Smooth muscle cell (in vitro differentiated cells): ENCODE data around the gene CALU. TPM values are rescaled to one million over a fixed set of nuclear protein-coding genes. Genes with fewer than 3 reads are reported as not detected.
A peak's percentile ranks its signal among the peaks of the same experiment; 100 is the strongest.

Source experiments
- DNase-seq: peaks from one replicate; lab custom pipeline; 2025; ENCODE audit not compliant: unreplicated experiment; lab: John Stamatoyannopoulos, UW
- H2AFZ ChIP-seq: fragments of 200-600 bp; sonication (generic); 2 replicates; pipeline ENCODE4 v1.6.0; 2016; ENCODE audit warnings: antibody characterized with exemption, low read depth, mild to moderate bottlenecking
- H3F3A ChIP-seq: fragments of 200-600 bp; sonication (generic); 2 replicates; pipeline ENCODE4 v1.6.0; 2017; ENCODE audit warnings: antibody characterized with exemption, low read depth
- H3K27ac ChIP-seq: fragments of 200-600 bp; sonication (generic); 2 replicates; pipeline ENCODE4 v1.5.1; 2016; ENCODE audit warnings: low read depth, mild to moderate bottlenecking
- H3K27me3 ChIP-seq: fragments of 200-600 bp; sonication (generic); 2 replicates; pipeline ENCODE4 v1.6.1; 2016; ENCODE audit warnings: low read depth, mild to moderate bottlenecking
- H3K36me3 ChIP-seq: fragments of 200-600 bp; sonication (generic); 2 replicates; pipeline ENCODE4 v1.5.1; 2016; ENCODE audit warnings: low read depth
- H3K4me1 ChIP-seq: fragments of 200-600 bp; sonication (generic); 2 replicates; pipeline ENCODE4 v1.5.1; 2016; ENCODE audit warnings: low read depth
- H3K4me2 ChIP-seq: fragments of 200-600 bp; sonication (generic); 2 replicates; pipeline ENCODE4 v1.6.0; 2016; ENCODE audit warnings: mild to moderate bottlenecking
- H3K4me3 ChIP-seq: fragments of 200-600 bp; sonication (generic); 2 replicates; pipeline ENCODE4 v1.5.1; 2016; ENCODE audit warnings: mild to moderate bottlenecking
- H3K79me2 ChIP-seq: fragments of 200-600 bp; sonication (generic); 2 replicates; pipeline ENCODE4 v1.6.0; 2016; ENCODE audit warnings: low read depth, mild to moderate bottlenecking
- H3K9ac ChIP-seq: fragments of 200-600 bp; sonication (generic); 2 replicates; pipeline ENCODE4 v1.6.0; 2016; ENCODE audit warnings: low read depth
- H3K9me3 ChIP-seq: fragments of 200-600 bp; sonication (generic); replicated peaks from 2 replicates; pipeline ENCODE4 v1.5.1; 2016; ENCODE audit warnings: low read depth
- H4K20me1 ChIP-seq: fragments of 200-600 bp; sonication (generic); 2 replicates; pipeline ENCODE4 v1.6.0; 2016; ENCODE audit warnings: low read depth
- WGBS: methylation state at CpG from one replicate; pipeline ENCODE4 v1.1.7; 2016; ENCODE audit warnings: low lambda C conversion rate; 5-methylcytosine and 5-hydroxymethylcytosine counted together
- polyA plus RNA-seq: library from polyadenylated mRNA; unstranded; fragments of >200 nt; fragmentation: Nextera tagmentation; extraction: Ambion mirVana; gene quantifications from 2 replicates; pipeline ENCODE4 v1.2.1, GENCODE V29; 2016
- total RNA-seq: library from RNA; depleted of rRNA; stranded (reverse); fragments of >200 nt; gene quantifications from 2 replicates; pipeline ENCODE4 v1.2.3, GENCODE V29; 2014
- TF ChIP-seq, protein P1 (sequence below): fragments of 200-600 bp; sonication (generic); IDR thresholded peaks from 2 replicates; pipeline ENCODE4 v1.5.1; 2017; ENCODE audit warnings: borderline replicate concordance, mild to moderate bottlenecking, antibody characterized with exemption; ENCODE audit not compliant: insufficient read depth, poor library complexity, severe bottlenecking

The CALU gene
- total and polyA plus RNA-seq, 2 experiments from 2014 or later: 679 to 783 TPM

DNA sequence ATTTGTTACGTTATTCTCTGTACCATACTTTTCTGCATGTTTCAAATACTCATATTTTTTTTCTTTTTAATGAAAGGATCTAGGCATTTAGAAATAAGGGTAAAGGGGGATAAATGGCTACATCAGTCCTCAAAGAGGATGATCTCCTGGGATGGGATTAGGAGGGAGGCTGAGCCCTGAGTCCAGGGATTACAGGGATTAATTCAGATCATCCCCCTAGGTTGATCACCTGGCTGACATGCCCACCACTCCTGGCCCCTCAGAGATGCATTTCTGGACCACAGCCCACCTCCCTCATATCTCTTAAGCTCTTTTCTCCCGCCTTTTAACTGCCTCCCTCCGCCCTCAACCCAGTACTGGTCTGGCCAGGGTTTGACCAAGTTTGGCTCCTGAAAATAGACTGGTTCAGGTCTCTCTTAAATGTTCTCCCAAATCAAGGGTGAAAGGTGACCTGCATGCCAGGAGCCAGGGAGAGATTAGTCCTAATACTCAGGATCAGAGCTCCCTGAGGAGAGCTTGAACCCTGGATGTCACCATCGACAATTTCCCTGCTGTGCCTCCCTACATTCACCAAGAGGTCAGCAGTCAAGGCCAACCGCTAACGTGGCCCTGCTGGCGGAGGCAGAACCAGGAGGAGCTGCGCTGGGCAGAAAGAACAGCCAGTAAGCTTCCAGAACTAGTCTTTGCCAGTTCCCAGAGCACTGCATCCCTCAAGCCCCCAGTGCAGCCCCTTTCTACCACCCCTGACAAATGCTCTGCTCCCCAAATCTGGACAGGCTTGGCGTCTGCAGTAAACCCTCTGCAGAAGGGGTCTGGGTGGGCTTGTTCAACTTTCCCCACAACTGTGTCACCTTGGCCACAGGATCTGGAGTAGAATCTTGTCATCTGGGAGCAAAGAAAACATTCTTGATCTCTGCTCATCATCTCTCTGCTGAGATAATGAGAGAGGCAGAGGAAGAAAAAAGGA is 49.6 kb downstream of the CALU start:
- TF ChIP-seq, protein P1, sequence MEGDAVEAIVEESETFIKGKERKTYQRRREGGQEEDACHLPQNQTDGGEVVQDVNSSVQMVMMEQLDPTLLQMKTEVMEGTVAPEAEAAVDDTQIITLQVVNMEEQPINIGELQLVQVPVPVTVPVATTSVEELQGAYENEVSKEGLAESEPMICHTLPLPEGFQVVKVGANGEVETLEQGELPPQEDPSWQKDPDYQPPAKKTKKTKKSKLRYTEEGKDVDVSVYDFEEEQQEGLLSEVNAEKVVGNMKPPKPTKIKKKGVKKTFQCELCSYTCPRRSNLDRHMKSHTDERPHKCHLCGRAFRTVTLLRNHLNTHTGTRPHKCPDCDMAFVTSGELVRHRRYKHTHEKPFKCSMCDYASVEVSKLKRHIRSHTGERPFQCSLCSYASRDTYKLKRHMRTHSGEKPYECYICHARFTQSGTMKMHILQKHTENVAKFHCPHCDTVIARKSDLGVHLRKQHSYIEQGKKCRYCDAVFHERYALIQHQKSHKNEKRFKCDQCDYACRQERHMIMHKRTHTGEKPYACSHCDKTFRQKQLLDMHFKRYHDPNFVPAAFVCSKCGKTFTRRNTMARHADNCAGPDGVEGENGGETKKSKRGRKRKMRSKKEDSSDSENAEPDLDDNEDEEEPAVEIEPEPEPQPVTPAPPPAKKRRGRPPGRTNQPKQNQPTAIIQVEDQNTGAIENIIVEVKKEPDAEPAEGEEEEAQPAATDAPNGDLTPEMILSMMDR: no peak
- Histone ChIP-seq H3F3A (no peaks in the 10 kb centered on the region), H3K4me1 (peaks cover 9% of the 10 kb centered on the region), H3K27ac (no peak overlapping the region), H4K20me1 (no peaks in the 10 kb centered on the region), H3K4me2 (no peak overlapping the region), H3K27me3 (no peaks in the 10 kb centered on the region), H3K9me3 (no peaks in the 10 kb centered on the region), H2AFZ (no peak overlapping the region), H3K4me3 (no peak overlapping the region), H3K36me3 (no peaks in the 10 kb centered on the region), H3K9ac (no peak overlapping the region), H3K79me2 (no peaks in the 10 kb centered on the region)
- WGBS: 86% methylated on average over 9 of the region's 9 CpGs
- no peak for DNase-seq

DNA sequence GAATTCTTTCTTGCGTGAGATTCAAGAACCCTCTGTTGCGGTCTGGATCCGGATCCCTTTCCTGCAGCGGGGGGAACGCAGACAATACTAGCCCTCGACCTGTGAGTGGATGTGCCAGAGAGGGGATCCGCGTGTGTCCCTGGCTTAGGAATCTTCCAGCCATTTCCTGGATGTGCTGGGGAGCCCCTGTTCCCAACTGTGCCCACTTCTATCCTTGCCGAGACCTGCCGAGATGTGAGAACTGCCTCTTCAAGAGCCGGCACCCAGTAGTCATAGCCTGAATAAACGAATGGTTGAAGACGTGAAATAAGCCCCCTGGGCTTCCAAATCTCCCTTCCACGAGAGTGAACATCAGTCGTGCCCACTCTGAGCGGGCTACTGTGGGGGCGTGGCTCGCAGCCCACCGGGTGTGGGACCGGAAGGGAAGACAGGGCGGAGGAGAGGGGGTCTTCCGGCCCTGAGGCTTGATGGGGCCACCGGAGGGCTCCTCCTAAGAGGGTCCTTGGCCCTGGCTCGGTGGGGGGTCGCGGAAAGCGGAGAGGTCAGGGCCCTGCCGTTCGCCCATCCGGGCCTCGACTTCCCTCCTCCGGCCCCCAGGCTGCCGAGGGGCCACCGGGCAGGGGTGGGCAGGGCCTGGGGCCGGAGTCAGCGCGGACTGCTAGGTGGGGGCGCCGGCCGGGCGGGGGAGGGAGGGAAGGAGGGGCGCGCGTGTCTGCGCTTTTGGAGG is 51.3 kb downstream of the CALU start:
- no peak overlapping the region for H3K27ac ChIP-seq
- H3K4me3 ChIP-seq: peak overlapping the region; percentile 89
- TF ChIP-seq, protein P1: no peak
- H3K36me3 ChIP-seq: no peaks in the 10 kb centered on the region
- peak overlapping the region; percentile 77 for H2AFZ ChIP-seq
- peaks cover 20% of the 10 kb centered on the region for H3K4me1 ChIP-seq
- H3K27me3 ChIP-seq: no peaks in the 10 kb centered on the region
- no peaks in the 10 kb centered on the region for H3K9me3 ChIP-seq
- no peaks in the 10 kb centered on the region for H4K20me1 ChIP-seq
- DNase-seq: no peak
- H3F3A ChIP-seq: no peaks in the 10 kb centered on the region
- peak overlapping the region; percentile 15 for H3K9ac ChIP-seq
- WGBS: 15% methylated on average over 27 of the region's 45 CpGs
- peak overlapping the region; percentile 98 for H3K4me2 ChIP-seq
- no peaks in the 10 kb centered on the region for H3K79me2 ChIP-seq

DNA sequence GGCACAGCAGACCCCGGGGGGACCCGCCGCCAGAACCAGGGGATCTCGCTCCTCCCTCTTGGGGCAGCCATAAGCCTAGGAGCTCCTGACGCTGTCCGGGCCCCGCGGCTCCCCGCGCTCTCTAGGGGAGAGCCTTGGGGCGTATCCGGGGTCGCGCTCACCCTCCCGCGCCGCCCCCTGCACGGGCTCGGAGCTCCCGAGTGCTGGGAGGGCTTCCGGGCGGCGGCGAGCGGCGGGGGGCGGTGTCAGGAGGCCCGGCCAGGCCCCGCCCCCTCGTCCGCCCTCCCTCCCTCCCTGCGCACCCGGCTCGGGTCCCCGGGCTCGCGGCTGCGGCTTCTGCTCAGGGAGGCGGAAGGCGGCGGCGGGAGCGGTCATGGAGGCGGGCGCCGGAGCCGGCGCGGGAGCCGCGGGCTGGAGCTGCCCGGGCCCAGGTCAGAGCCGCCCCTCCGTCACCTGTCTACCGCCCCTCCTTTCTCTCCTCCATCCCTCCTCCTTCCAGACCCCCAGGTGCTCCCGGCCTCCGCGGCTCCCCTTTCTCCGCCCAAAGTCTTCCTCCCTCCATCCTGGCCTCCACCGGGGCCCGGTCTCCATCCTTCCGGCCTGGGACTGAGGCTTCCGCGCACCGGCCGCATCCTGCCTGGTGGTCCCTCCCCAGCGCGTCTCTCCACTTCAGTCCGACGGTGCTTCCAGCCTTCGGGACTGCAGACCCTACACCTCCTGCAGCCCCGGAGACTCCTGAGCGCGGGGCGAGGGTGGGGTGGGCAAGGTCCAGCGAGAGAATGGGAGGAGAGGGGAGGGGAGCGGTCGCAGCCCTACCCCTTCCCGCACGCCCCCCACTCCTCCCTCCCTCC is 52.2 kb downstream of the CALU start, which contains the start of gene CCDC136:
Gene CCDC136 (plus strand): TSS at position 848 of the 851 bp plus-strand sequence. CDS start 444 bp downstream, outside the sequence.
- no peaks in the 10 kb centered on the region for H3K36me3 ChIP-seq
- TF ChIP-seq, protein P1: no peak
- peaks cover 21% of the 10 kb centered on the region for H3K4me1 ChIP-seq
- H3K27me3 ChIP-seq: no peaks in the 10 kb centered on the region
- WGBS: under 1% methylated on average over 38 of the region's 80 CpGs
- peak within 1 kb of the TSS; percentile 98 for H3K4me2 ChIP-seq
- peak within 1 kb of the TSS; percentile 77 for H2AFZ ChIP-seq
- DNase-seq: peak; percentile 24
- no peaks in the 10 kb centered on the region for H4K20me1 ChIP-seq
- H3K9me3 ChIP-seq: no peaks in the 10 kb centered on the region
- no peak within 1 kb of the TSS for H3K27ac ChIP-seq
- H3F3A ChIP-seq: no peaks in the 10 kb centered on the region
- no peaks in the 10 kb centered on the region for H3K79me2 ChIP-seq
- peak within 1 kb of the TSS; percentile 89 for H3K4me3 ChIP-seq
- peak within 1 kb of the TSS; percentile 15 for H3K9ac ChIP-seq
